Erythroblast (primary cell): ENCODE data around the gene DLL4.

ENCODE experiments used
- GATA1 ChIP-seq: IDR thresholded peaks from 2 replicates; pipeline ENCODE4 v1.6.1; 2011; ENCODE audit warnings: low read depth, mild to moderate bottlenecking, control low read depth, low read length, moderate library complexity
- POLR2A ChIP-seq: IDR thresholded peaks from 2 replicates; pipeline ENCODE4 v1.6.1; 2011; ENCODE audit warnings: mild to moderate bottlenecking, low read length

GRCh38 chr15:40889112-40889511 lies 40.0 kb upstream of the DLL4 start:
- TF ChIP-seq POLR2A (no peak), GATA1 (no peak)
